ENCODE data around the gene PROX1.

DNA sequence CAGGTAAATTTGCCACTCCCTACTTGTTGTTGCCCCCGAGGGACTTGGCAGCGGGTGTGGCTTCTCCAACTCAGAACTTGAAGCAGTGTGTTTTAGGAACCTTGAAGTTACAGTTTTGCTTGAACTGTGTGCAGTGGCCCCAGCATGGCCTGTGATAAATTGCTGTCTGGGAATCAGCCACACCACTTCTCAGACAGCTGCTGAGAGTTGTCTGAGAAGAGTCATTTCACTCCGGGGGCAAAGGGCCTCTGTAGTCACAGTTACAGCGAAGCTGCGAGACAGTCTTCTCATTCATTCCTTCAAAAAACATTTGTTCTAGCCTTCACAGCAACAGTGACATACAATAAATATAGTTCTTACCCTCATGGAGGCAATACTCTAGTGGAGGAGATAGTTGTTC is 70.3 kb downstream of the PROX1 start:
- no peak for TF ChIP-seq CTCF (IDR thresholded peaks at IDR 0.05; ENCODE audit: insufficient read depth, low read length)
- TF ChIP-seq SPI1 (IDR thresholded peaks at IDR 0.05; ENCODE audit: borderline replicate concordance, low read depth): no peak
- TF ChIP-seq, protein P1, sequence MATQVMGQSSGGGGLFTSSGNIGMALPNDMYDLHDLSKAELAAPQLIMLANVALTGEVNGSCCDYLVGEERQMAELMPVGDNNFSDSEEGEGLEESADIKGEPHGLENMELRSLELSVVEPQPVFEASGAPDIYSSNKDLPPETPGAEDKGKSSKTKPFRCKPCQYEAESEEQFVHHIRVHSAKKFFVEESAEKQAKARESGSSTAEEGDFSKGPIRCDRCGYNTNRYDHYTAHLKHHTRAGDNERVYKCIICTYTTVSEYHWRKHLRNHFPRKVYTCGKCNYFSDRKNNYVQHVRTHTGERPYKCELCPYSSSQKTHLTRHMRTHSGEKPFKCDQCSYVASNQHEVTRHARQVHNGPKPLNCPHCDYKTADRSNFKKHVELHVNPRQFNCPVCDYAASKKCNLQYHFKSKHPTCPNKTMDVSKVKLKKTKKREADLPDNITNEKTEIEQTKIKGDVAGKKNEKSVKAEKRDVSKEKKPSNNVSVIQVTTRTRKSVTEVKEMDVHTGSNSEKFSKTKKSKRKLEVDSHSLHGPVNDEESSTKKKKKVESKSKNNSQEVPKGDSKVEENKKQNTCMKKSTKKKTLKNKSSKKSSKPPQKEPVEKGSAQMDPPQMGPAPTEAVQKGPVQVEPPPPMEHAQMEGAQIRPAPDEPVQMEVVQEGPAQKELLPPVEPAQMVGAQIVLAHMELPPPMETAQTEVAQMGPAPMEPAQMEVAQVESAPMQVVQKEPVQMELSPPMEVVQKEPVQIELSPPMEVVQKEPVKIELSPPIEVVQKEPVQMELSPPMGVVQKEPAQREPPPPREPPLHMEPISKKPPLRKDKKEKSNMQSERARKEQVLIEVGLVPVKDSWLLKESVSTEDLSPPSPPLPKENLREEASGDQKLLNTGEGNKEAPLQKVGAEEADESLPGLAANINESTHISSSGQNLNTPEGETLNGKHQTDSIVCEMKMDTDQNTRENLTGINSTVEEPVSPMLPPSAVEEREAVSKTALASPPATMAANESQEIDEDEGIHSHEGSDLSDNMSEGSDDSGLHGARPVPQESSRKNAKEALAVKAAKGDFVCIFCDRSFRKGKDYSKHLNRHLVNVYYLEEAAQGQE (IDR thresholded peaks at IDR 0.05; ENCODE audit: insufficient replicate concordance, low read depth): no peak
- no peak for TF ChIP-seq POLR2AphosphoS5 (IDR thresholded peaks at IDR 0.05; ENCODE audit: low read depth)
